BE2C (cell line): ENCODE results near the gene MMP20.

ENCODE experiments used
- DNase-seq: peaks from one replicate; pipeline ENCODE4 v3.0.0-alpha.2; 2020
- H3K27me3 ChIP-seq: fragments of 250-450 bp; sonication (Bioruptor Pico); 2 replicates; pipeline ENCODE4 v1.5.1; 2020; ENCODE audit warnings: mild to moderate bottlenecking
- H3K36me3 ChIP-seq: fragments of 250-450 bp; sonication (Bioruptor Pico); 2 replicates; pipeline ENCODE4 v1.5.1; 2020; ENCODE audit warnings: mild to moderate bottlenecking
- H3K4me1 ChIP-seq: fragments of 250-450 bp; sonication (Bioruptor Pico); 2 replicates; pipeline ENCODE4 v1.5.1; 2020
- H3K4me3 ChIP-seq: 2 replicates; pipeline ENCODE4 v1.5.1; 2011; ENCODE audit warnings: low read depth, low read length
- H3K9me3 ChIP-seq: fragments of 250-450 bp; sonication (Bioruptor Pico); 2 replicates; pipeline ENCODE4 v1.5.1; 2020
- TF ChIP-seq, protein P1 (sequence below): IDR thresholded peaks from 2 replicates; pipeline ENCODE4 v1.5.1; 2012; ENCODE audit warnings: mild to moderate bottlenecking, low read depth, low read length

MMP20 gene

DNA sequence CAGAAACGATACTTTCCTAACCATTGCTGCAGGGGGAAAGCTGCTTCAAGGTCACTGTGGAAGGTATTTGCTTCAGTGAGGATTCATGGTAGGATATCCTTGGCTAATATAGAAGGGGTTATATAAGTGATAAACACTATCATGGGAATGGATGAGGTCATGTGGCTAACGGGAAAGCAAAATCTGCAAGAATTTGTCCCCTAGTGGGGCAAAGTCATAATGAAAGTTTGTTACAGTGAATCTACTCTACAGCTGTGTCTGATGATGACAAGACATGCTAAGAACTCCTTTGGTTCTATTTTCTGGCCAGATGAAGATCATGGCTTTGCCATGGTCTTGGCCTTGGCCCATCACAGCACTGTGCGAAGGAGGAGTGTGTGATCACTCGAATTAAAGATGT is 13.8 kb downstream of the MMP20 start:
- Histone ChIP-seq H3K9me3 (no peaks in the 10 kb centered on the region), H3K4me3 (no peak overlapping the region), H3K4me1 (no peaks in the 10 kb centered on the region), H3K27me3 (no peaks in the 10 kb centered on the region; the same call in 1 of the 2 replicates), H3K36me3 (no peaks in the 10 kb centered on the region)
- DNase-seq = no peak
- TF ChIP-seq, protein P1, sequence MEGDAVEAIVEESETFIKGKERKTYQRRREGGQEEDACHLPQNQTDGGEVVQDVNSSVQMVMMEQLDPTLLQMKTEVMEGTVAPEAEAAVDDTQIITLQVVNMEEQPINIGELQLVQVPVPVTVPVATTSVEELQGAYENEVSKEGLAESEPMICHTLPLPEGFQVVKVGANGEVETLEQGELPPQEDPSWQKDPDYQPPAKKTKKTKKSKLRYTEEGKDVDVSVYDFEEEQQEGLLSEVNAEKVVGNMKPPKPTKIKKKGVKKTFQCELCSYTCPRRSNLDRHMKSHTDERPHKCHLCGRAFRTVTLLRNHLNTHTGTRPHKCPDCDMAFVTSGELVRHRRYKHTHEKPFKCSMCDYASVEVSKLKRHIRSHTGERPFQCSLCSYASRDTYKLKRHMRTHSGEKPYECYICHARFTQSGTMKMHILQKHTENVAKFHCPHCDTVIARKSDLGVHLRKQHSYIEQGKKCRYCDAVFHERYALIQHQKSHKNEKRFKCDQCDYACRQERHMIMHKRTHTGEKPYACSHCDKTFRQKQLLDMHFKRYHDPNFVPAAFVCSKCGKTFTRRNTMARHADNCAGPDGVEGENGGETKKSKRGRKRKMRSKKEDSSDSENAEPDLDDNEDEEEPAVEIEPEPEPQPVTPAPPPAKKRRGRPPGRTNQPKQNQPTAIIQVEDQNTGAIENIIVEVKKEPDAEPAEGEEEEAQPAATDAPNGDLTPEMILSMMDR = no peak

GRCh38 chr11:102610200-102610599 is 14.9 kb downstream of the MMP20 start:
- H3K4me1 ChIP-seq = no peaks in the 10 kb centered on the region
- TF ChIP-seq, protein P1 = no peak
- no peaks in the 10 kb centered on the region for H3K36me3 ChIP-seq

DNA sequence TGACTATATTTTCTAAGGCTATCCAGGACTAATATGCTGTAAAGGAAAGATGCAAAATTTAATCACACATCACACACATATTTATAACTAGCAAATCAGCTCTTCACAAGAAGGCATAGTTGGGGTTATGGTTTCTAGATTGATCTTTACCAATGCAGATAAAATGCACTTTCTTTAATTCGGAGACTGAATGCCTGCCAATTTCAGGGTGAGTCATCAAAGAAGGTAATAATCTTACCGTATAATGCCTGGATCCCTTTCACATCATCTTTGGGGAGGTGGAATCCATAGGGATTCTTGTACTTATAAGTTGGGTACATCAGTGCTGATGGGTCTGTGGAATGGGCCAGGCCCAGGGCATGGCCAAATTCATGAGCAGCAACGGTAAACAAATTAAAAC is 16.4 kb downstream of the MMP20 start:
- no peaks in the 10 kb centered on the region; the same call in 1 of the 2 replicates for H3K27me3 ChIP-seq
- no peak for DNase-seq

More at GRCh38 chr11:102610200-102610599, 14.9 kb downstream of the MMP20 start:
- no peaks in the 10 kb centered on the region for H3K9me3 ChIP-seq
- H3K4me3 ChIP-seq = no peak overlapping the region
- H3K27me3 ChIP-seq = no peaks in the 10 kb centered on the region; the same call in 1 of the 2 replicates
- no peak for DNase-seq

GRCh38 chr11:102604875-102605274 is 20.3 kb downstream of the MMP20 start:
- H3K4me1 ChIP-seq = no peaks in the 10 kb centered on the region
- H3K36me3 ChIP-seq = no peaks in the 10 kb centered on the region
- no peaks in the 10 kb centered on the region; the same call in 1 of the 2 replicates for H3K27me3 ChIP-seq
- TF ChIP-seq, protein P1 = no peak
- H3K9me3 ChIP-seq = no peaks in the 10 kb centered on the region
- DNase-seq = no peak
- no peak overlapping the region for H3K4me3 ChIP-seq

More for the DNA sequence above, 16.4 kb downstream of the MMP20 start:
- TF ChIP-seq, protein P1 = no peak
- Histone ChIP-seq H3K9me3 (no peaks in the 10 kb centered on the region), H3K4me3 (no peak overlapping the region), H3K4me1 (no peaks in the 10 kb centered on the region), H3K36me3 (no peaks in the 10 kb centered on the region)

- H3K27me3 ChIP-seq = no peaks in the 10 kb centered on the region; the same call in 1 of the 2 replicates
- H3K4me1 ChIP-seq = no peaks in the 10 kb centered on the region
- TF ChIP-seq, protein P1 = no peak
- no peaks in the 10 kb centered on the region for H3K36me3 ChIP-seq
- H3K9me3 ChIP-seq = no peaks in the 10 kb centered on the region
- DNase-seq = no peak
- no peak overlapping the region for H3K4me3 ChIP-seq
These were observed 21.1 kb downstream of the MMP20 start for GRCh38 chr11:102604011-102604410.

DNA sequence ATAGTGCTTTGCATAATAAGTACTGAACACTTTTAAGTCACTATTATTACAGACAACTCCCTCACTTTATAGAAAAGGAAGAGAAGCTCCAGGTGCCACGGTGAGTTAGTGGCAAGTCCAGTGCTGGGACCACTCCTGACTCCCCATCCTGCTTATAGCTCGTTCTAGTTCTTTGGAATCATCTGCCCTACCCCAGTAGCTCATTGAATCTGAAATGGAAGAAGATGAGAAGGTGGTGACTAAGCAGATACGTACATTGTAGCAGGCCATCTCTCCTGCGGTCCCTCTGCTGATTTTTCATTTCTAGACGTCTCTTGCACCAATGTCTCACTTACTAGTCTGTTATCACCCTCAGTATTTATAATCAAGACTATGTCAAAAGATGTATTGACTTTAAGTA is 21.6 kb downstream of the MMP20 start:
- Histone ChIP-seq H3K27me3 (no peaks in the 10 kb centered on the region), H3K4me1 (no peaks in the 10 kb centered on the region), H3K36me3 (no peaks in the 10 kb centered on the region), H3K4me3 (no peak overlapping the region), H3K9me3 (no peaks in the 10 kb centered on the region)
- TF ChIP-seq, protein P1 = no peak
- no peak for DNase-seq
